Measurements from ENCODE around the gene SPDYC.

Gene SPDYC

GRCh38 chr11:65206901-65207300, 36.9 kb downstream of the SPDYC start:
- DNase-seq (ENCODE audit: low spot score), result no peak

- no peak for DNase-seq (ENCODE audit: low spot score)
Observed at GRCh38 chr11:65207918-65208784, 38.1 kb downstream of the SPDYC start.

GRCh38 chr11:65208785-65209710, 39.0 kb downstream of the SPDYC start:
- DNase-seq (ENCODE audit: low spot score), result no peak

DNA sequence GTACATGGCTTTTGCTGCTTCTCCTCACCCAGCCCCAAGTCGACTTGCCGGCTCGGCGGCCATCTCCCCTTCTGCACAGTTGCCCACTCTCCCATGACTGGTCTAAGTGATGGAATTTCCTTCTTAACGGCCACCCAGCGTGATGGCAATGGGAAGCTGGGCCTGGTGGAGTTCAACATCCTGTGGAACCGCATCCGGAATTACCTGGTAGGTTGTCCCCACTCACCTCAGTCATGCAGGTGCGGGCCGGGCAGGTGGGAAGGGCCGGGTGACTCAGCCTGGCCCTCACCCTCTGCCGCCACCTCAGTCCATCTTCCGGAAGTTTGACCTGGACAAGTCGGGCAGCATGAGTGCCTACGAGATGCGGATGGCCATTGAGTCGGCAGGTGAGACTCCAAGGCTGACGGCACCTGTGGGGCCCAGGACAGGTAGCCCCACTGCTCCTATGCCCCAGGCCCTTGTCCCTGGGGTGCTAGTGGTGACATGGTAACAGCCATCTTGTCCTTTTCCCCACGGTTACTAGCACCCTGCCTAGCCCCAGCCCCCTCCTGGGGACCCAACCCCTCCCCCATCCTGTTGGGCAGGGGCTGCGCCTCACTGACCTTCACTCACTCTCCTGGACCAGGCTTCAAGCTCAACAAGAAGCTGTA, 39.8 kb downstream of the SPDYC start:
- no peak for DNase-seq (ENCODE audit: low spot score)

DNA sequence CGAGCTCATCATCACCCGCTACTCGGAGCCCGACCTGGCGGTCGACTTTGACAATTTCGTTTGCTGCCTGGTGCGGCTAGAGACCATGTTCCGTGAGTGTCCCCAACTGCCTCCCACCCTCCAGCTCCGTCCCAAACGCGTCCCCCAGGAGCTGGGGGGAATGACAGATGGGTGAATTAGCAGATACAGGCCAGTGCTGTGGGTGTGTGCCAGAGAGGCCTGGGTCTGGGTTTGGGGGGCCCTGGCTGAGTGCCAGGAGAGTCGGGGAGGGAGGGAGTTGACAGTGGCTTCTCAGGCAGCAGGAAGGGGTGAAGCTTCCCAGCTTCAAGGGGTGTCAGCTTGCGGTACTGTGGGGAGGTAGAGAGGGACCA, 40.3 kb downstream of the SPDYC start:
- no peak for DNase-seq (ENCODE audit: low spot score)

- DNase-seq (ENCODE audit: low spot score), result no peak
Observed at GRCh38 chr11:65210748-65211147, 40.7 kb downstream of the SPDYC start.

- DNase-seq (ENCODE audit: low spot score), result no peak
Observed at GRCh38 chr11:65211293-65212105, 41.5 kb downstream of the SPDYC start.

GRCh38 chr11:65212226-65212801, 42.3 kb downstream of the SPDYC start:
- DNase-seq (ENCODE audit: low spot score), result no peak

DNA sequence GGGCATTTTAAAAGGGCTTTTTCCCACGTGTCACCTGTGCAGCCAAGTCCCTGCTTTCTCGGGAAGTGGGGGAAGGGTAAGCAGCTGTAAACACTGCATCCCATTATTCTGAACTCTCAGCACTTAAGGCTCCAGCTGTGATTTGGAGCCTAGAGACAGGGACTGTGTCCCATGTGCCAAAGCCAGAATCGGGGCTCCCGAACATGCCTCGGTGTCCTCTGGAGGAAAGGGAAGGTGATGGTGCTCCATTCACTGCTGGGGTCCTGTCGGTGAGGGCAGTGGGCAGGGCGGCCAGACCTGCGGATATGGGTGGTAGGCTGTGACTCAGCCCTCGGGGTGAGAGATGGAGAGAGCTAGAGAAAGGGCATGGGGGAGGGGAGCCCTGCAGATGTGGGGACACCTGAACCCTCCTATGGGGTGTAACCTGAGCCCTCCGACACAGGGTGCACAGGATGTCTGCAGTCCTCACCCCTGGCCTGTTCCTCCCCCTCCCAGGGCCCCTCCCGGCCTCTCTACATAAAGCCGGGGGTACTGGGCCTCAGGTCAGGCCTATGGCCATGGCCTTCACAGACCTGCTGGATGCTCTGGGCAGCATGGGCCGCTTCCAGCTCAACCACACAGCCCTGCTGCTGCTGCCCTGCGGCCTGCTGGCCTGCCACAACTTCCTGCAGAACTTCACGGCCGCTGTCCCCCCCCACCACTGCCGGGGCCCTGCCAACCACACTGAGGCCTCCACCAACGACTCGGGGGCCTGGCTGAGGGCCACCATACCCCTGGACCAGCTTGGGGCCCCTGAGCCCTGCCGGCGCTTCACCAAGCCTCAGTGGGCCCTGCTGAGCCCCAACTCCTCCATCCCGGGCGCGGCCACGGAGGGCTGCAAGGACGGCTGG, 43.5 kb downstream of the SPDYC start:
- no peak for DNase-seq (ENCODE audit: low spot score)

DNA sequence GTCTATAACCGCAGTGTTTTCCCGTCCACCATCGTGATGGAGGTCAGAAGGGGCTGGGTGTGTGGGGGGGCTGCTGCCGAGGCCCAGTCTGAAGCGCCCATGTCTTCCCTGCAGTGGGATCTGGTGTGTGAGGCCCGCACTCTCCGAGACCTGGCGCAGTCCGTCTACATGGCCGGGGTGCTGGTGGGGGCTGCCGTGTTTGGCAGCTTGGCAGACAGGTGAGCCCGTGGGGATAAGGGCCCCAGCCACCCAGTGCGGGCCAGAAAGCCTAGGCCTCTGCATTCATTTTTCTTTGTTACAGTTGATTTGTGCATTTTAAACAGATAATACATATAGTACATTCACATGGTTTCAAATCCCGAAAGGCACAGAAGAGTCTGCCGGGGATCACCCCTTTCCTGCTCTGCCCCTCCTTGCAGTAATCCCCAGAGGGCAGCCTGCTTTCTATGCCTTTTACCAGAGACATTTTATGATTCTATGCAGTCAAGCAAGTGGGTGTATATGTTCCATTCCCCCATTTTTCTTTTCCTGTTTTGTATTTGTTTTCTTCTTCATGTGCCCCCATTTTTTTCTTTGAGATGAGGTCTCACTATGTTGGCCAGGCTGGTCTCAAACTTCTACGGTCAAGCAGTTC, 44.3 kb downstream of the SPDYC start:
- no peak for DNase-seq (ENCODE audit: low spot score)

GRCh38 chr11:65215441-65216076, 45.5 kb downstream of the SPDYC start:
- no peak for DNase-seq (ENCODE audit: low spot score)

GRCh38 chr11:65216830-65217229, 46.8 kb downstream of the SPDYC start:
- DNase-seq (ENCODE audit: low spot score), result no peak

DNA sequence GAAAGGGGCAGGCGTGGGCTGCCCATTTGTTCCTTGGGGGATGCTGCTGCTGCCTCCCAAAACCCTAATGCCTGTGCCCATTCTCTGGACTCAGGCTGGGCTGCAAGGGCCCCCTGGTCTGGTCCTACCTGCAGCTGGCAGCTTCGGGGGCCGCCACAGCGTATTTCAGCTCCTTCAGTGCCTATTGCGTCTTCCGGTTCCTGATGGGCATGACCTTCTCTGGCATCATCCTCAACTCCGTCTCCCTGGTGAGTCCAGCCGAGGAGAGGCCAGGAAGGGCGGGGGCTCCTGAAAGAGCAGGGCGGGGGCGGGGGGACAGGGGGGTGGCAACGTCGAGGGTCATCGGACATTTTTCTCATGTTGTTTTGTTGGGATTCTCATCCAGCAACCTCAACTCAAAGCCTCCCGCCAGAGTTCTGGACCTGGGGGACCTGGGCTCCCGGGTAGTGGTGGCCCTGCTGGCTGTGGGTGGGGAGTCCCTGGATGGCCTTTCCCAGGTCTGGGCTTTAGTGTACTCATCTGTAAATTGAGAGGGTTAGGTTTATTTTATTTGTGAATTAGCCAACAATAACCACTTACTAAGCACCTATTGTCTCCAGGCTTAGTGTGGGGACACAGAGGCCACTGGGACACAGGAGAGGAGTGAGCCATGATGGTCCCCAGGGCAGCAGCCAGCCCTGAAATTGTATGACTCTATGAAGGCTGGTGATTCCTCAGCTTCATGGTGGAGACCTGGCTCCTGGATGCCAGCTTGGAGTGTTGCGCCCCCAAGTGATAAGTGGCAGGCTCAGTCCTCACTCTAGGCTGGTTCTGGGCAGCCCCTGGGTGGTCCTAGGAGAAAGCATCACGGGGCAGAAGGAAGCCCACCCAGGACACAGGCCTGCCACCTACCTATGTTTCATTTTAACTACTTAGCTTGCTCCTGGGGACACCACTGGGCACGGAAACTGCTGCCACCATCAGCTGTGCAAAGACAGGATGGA, 47.7 kb downstream of the SPDYC start:
- DNase-seq (ENCODE audit: low spot score), result no peak

DNA sequence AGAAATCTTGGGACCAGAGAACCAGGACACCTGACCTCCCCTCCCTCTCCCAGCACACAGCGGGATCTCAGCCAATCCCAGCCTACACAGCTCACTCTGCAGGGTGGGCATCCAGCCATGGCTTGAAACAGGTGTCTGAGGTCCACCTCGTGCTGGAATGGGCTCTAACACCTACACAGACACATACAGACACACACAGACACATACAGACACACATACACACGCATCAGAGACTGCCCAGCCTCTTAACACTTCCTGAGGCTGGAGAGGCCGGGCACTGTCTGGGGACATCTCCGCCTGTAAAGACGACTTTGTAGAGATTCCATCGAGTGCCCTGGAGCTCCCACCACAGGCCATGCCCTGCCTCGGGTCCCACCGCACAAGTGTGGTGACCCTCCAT, 48.4 kb downstream of the SPDYC start:
- DNase-seq (ENCODE audit: low spot score), result no peak

DNA sequence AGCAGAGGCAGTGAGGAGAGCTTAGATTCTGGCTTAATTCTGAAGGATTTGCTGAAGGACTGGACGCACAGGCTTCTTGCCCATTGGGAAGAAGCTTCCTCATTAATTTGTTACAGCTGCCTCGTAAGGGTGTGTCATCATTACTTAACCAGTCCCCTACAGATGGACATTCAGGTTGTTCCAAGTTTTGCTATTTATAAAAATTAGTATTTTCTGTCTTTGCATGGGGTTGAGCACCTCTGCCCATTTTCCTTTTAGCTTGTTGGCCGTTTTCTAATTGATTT, 49.8 kb downstream of the SPDYC start:
- no peak for DNase-seq (ENCODE audit: low spot score)

DNA sequence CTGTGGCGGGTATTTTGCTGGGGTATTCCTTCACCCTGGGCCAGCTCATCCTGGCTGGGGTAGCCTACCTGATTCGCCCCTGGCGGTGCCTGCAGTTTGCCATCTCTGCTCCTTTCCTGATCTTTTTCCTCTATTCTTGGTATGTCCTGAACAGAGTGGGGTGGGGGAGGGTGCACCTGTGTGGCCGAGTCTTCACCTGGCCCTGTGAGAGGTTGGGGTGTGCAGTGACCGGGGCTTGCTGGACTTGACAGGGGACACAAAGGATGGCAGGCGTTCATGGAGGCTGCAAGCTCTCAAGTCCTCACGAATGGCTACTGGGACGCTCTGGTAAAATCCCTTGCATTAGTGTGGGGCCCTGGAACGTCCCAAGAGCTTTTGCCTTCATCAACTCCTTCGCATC, 51.0 kb downstream of the SPDYC start:
- no peak for DNase-seq (ENCODE audit: low spot score)

Measured in cerebellar cortex (tissue), 1 donor.